Suprapubic skin (tissue), 4 donors: ENCODE measurements around the gene SLC4A1. TPM values are rescaled to one million over a fixed set of nuclear protein-coding genes. Genes with fewer than 3 reads are reported as not detected.
A peak's percentile ranks its signal among the peaks of the same experiment; 100 is the strongest.

Source experiments
- DNase-seq, 2 donors: peaks; one replicate each; pipeline ENCODE4 v3.0.0-alpha.2; 2019; ENCODE audit warnings: low spot score in 2 of 2
- H3K27ac ChIP-seq: fragments of 200-600 bp; sonication (generic); one replicate; pipeline ENCODE4 v1.5.1; 2019
- H3K27me3 ChIP-seq: fragments of 200-600 bp; sonication (generic); one replicate; pipeline ENCODE4 v1.5.1; 2019
- H3K36me3 ChIP-seq: fragments of 200-600 bp; sonication (generic); one replicate; pipeline ENCODE4 v1.5.1; 2019
- H3K4me1 ChIP-seq: fragments of 200-600 bp; sonication (generic); one replicate; pipeline ENCODE4 v1.5.1; 2019
- H3K4me3 ChIP-seq: fragments of 200-600 bp; sonication (generic); one replicate; pipeline ENCODE4 v1.5.1; 2019; ENCODE audit warnings: mild to moderate bottlenecking
- H3K9me3 ChIP-seq: fragments of 200-600 bp; sonication (generic); one replicate; pipeline ENCODE4 v1.5.1; 2019
- EP300 ChIP-seq: sonication (generic); formaldehyde crosslinking; IDR thresholded peaks from one replicate; pipeline ENCODE4 v1.6.1; 2017; ENCODE audit warnings: antibody characterized with exemption
- POLR2A ChIP-seq, 2 donors: fragments of 450-650 bp; IDR thresholded peaks; one replicate each; pipeline ENCODE4 v1.6.1; 2017; ENCODE audit warnings: antibody characterized with exemption in 2 of 2, mild to moderate bottlenecking in 2 of 2, moderate library complexity in 2 of 2
- POLR2AphosphoS5 ChIP-seq, 3 donors: sonication (generic); formaldehyde crosslinking; IDR thresholded peaks; one replicate each; pipeline ENCODE4 v1.6.1; 2017; ENCODE audit warnings: antibody characterized with exemption in 3 of 3
- WGBS: methylation state at CpG from one replicate; pipeline ENCODE4 v1.1.5; 2018; 5-methylcytosine and 5-hydroxymethylcytosine counted together
- total RNA-seq, 4 donors: library from RNA; depleted of rRNA; stranded (reverse); fragments of >200 nt; gene quantifications; one replicate each; pipeline ENCODE4 v1.1.0, GENCODE V29; 2016
- TF ChIP-seq, protein P1 (sequence below), 2 donors: fragments of 200-600 bp in 1 of 2; fragments of 450-650 bp in 1 of 2; sonication (generic) in 1 of 2; IDR thresholded peaks; one replicate each; pipeline ENCODE4 v1.5.1; 2016 to 2019; ENCODE audit warnings: antibody characterized with exemption in 2 of 2, mild to moderate bottlenecking in 1 of 2, moderate library complexity in 1 of 2

Gene SLC4A1
- total RNA-seq, 4 donors from 2014 or later = 0.08 to 0.17 (median 0.10) TPM; not detected in 1

DNA sequence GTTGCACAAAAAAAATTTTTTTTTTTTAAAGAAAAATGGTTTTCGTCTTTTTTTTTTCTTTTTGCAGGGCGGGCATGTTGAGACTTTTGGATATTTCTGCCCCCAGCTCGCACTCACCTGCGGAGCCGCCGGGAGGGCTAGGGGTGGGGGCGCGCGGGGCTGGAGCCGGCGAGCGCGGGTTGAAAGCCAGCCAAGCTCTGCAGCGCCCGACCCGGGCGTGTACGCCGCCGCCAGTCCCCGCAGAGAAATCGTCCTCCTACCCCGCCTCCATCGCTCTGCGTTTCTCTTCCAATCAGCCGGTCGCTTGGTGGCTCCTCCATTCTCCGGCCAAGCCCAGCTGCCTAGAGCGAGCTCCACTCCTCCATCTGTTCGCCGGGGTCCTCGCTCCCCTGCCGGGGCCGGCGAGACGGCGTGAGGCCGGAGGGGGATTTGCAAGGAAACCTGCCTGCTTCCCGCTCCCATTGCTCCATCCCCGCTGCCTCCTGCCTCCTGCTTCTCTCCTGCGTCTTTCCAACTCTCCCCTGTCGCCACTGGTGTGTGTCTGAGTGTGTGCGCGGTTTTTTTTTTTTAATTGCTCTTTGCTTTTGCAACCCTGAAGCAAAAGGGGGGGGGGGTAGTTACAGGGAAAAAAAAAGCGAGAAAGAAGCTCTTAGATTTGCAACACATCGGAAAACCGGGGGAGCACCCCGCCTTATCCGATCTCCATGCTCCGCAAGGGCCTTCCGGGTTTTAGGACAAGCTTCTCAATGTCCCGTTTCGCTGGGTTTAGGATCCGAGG lies 46.7 kb downstream of the SLC4A1 start:
- Histone ChIP-seq H3K4me3 (peak overlapping the region; percentile 77), H3K36me3 (peaks cover 7% of the 10 kb centered on the region)

GRCh38 chr17:44220213-44221083 lies 47.5 kb downstream of the SLC4A1 start:
- Histone ChIP-seq H3K36me3 (peaks cover 15% of the 10 kb centered on the region), H3K4me3 (peak overlapping the region; percentile 77), H3K27ac (peak overlapping the region; percentile 100), H3K9me3 (no peaks in the 10 kb centered on the region), H3K4me1 (peaks cover 45% of the 10 kb centered on the region), H3K27me3 (no peaks in the 10 kb centered on the region)
- under 1% methylated on average over 43 of the region's 108 CpGs for WGBS
- peak in 1 of 2 donors; percentile 75 for DNase-seq
- TF ChIP-seq EP300 (no peak), POLR2A (IDR thresholded peaks at IDR 0.05) (no peak), POLR2AphosphoS5 (IDR thresholded peaks at IDR 0.05) (no peak)
- TF ChIP-seq, protein P1, sequence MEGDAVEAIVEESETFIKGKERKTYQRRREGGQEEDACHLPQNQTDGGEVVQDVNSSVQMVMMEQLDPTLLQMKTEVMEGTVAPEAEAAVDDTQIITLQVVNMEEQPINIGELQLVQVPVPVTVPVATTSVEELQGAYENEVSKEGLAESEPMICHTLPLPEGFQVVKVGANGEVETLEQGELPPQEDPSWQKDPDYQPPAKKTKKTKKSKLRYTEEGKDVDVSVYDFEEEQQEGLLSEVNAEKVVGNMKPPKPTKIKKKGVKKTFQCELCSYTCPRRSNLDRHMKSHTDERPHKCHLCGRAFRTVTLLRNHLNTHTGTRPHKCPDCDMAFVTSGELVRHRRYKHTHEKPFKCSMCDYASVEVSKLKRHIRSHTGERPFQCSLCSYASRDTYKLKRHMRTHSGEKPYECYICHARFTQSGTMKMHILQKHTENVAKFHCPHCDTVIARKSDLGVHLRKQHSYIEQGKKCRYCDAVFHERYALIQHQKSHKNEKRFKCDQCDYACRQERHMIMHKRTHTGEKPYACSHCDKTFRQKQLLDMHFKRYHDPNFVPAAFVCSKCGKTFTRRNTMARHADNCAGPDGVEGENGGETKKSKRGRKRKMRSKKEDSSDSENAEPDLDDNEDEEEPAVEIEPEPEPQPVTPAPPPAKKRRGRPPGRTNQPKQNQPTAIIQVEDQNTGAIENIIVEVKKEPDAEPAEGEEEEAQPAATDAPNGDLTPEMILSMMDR (IDR thresholded peaks at IDR 0.05) = no peak

More for the DNA sequence above, 46.7 kb downstream of the SLC4A1 start:
- H3K27me3 ChIP-seq = no peaks in the 10 kb centered on the region
- H3K4me1 ChIP-seq = peaks cover 45% of the 10 kb centered on the region
- under 1% methylated on average over 38 of the region's 54 CpGs for WGBS
- TF ChIP-seq POLR2AphosphoS5 (IDR thresholded peaks at IDR 0.05) = peak in 2 of 3 donors; percentile 13 to 44
- TF ChIP-seq, protein P1 (IDR thresholded peaks at IDR 0.05) = no peak
- no peak for TF ChIP-seq POLR2A (IDR thresholded peaks at IDR 0.05)
- no peak for TF ChIP-seq EP300
- peak; percentile 89 to 92 for DNase-seq
- peak overlapping the region; percentile 100 for H3K27ac ChIP-seq
- H3K9me3 ChIP-seq = no peaks in the 10 kb centered on the region

- Histone ChIP-seq H3K27me3 (no peaks in the 10 kb centered on the region), H3K36me3 (peaks cover 22% of the 10 kb centered on the region), H3K9me3 (no peaks in the 10 kb centered on the region), H3K27ac (peak within 1 kb of the TSS; percentile 100), H3K4me1 (peaks cover 45% of the 10 kb centered on the region), H3K4me3 (peak within 1 kb of the TSS; percentile 77)
- peak in 1 of 2 donors; percentile 73 for DNase-seq
- TF ChIP-seq, protein P1 (IDR thresholded peaks at IDR 0.05) = no peak
- TF ChIP-seq EP300 (no peak), POLR2AphosphoS5 (IDR thresholded peaks at IDR 0.05) (no peak), POLR2A (IDR thresholded peaks at IDR 0.05) (no peak)
- no CpG with 5 or more reads among the region's 76 CpGs for WGBS
Observed at GRCh38 chr17:44219616-44220212, 48.2 kb downstream of the SLC4A1 start, which contains the start of gene UBTF. TSS of gene UBTF (minus strand) at chr17:44219675. CDS start at chr17:44218229, 1,446 bp downstream.

DNA sequence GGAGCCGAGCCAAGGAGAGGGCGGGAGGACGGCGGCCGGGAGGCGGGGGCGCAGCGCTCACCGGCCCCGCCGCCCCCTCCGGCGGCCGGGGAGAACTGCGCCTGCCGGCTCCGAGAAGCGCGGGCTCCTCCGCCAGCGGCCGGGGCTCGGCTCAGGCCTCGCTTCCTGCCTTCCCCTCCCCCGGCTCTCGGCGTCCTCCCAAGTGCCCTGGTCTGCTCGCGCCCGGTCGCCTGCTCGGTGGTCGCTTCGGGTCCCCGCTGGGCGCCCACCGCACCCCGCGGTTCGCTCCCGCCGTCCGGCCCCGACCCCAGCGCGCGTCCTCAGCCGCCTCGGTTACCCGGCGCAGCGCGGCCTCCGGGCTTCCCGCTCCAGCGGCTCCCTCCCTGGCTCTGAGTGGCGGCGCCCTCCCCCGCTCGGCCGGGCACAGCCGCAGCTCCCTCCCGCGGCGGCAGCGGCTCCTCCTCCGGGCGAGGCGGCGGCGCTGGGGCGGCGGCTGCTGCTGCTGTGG lies 48.8 kb downstream of the SLC4A1 start:
- Histone ChIP-seq H3K9me3 (no peaks in the 10 kb centered on the region), H3K4me1 (peaks cover 45% of the 10 kb centered on the region), H3K27ac (peak overlapping the region; percentile 100), H3K36me3 (peaks cover 28% of the 10 kb centered on the region), H3K27me3 (no peaks in the 10 kb centered on the region), H3K4me3 (peak overlapping the region; percentile 77)
- 0% methylated on average over 10 of the region's 73 CpGs for WGBS
- TF ChIP-seq EP300 = no peak
- TF ChIP-seq POLR2AphosphoS5 (IDR thresholded peaks at IDR 0.05) = no peak
- TF ChIP-seq, protein P1 (IDR thresholded peaks at IDR 0.05) = peak; percentile 73
- peak in 1 of 2 donors; percentile 34 for TF ChIP-seq POLR2A (IDR thresholded peaks at IDR 0.05)
- DNase-seq = peak in 1 of 2 donors; percentile 82
